ENCODE data around the gene BMP8A.
A peak's percentile ranks its signal among the peaks of the same experiment; 100 is the strongest.
"Not testable (repeated sequence)": the region's sequence is repeated elsewhere in the genome, so short reads cannot be mapped to it uniquely, and the experiment has no call there.

BMP8A gene, protein sequence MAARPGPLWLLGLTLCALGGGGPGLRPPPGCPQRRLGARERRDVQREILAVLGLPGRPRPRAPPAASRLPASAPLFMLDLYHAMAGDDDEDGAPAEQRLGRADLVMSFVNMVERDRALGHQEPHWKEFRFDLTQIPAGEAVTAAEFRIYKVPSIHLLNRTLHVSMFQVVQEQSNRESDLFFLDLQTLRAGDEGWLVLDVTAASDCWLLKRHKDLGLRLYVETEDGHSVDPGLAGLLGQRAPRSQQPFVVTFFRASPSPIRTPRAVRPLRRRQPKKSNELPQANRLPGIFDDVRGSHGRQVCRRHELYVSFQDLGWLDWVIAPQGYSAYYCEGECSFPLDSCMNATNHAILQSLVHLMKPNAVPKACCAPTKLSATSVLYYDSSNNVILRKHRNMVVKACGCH

DNA sequence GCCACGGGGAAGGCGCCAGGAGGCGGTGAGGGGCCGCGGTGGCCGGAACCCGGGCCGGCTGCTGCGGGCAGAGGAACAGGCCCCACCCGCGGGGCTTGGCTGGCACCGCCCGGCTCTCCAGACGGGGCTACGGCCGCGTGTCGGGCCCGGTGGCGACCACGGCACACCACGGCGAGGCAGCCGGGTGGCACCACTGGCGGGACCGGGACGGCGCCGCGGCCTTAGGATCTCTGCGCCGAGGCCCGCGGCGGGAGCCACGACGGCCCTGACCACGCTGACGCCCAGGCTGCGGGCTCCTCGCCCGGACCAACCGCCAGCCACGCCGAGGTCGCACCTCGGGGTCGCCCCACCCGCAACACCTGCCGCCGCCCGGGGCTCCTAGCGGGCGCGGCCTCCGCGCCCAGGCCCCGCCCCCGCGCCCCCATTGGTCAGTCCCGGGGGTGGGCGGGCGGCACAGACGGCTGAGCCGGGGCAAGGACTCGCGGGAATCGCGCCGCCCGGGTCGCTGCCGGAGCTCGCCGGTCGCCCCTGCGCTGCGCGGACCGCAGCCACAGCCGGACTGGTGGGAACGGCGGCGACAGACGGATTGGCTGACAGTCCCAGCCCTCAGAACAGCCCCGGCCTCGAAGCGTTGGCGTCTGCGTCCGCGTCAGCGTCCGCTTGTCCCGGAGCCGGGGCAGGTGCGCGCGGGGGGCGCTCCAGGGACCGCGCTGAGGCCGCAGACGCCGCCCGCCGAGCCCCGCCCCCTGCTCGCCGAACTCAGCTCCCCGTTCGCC is at the start of gene BMP8A:
Gene BMP8A, plus strand, starts transcription at position 491 of the 776 bp plus-strand sequence. CDS start 356 bp downstream, outside the sequence.
- peak; percentile 88 for DNase-seq

DNA sequence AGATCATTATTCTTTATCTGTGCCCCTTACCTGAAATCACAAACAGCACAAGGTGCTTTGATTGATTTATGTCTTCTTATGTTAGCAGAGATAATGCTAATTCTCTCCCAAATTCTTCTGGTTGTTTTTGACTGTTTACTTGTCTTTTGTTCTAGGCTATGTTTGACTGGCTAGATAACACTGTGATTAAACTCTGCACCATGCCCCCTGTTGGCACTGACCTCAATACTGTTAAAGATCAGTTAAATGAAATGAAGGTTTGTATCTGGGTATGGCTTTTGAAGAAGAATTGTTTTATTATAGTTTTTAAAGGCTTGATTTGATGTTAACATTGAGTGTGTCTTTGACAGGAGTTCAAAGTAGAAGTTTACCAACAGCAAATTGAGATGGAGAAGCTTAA is 49.6 kb upstream of the BMP8A start:
- no peak for DNase-seq

DNA sequence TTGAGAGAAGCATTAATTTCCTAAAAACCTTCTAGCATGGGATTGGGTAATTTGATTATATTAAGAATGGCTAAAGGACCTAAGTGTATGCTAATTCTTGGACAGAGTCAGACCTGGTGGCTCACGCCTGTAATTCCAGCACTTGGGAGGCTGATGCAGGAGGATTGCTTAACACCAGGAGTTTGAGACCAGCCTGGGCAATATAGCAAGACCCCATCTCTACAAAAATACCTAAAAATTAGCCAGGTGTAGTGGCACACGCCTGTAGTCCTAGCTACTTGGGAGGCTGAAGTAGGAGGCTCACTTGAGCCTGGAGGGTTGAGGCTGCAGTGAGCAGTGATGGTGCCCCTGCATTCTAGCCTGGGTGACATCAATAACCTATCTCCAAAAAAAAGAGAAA is 45.9 kb upstream of the BMP8A start:
- DNase-seq = no peak

DNA sequence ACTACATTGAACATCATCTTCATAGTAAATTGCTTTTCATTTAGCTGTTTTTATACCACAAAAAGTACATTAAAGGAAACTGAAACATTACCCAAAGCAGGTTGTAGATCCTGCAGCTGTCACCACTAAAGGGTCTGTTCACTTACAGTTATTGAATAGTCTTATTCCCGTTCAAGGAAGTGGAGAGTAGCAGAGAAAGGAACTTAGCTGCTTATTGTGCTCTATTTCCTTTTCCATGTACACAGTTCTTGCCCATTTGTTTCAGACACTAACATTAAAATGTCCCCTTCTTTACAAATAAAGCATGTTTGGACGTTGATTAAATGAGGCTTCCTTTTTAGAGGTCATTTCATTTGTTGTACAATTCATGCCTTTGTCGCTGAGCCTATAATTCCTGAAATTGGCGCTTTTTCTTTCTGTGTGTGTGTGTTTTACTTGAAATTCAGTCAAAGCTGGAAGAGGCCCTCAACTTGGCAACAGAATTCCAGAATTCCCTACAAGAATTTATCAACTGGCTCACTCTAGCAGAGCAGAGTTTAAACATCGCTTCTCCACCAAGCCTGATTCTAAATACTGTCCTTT is 44.4 kb upstream of the BMP8A start:
- no peak for DNase-seq

DNA sequence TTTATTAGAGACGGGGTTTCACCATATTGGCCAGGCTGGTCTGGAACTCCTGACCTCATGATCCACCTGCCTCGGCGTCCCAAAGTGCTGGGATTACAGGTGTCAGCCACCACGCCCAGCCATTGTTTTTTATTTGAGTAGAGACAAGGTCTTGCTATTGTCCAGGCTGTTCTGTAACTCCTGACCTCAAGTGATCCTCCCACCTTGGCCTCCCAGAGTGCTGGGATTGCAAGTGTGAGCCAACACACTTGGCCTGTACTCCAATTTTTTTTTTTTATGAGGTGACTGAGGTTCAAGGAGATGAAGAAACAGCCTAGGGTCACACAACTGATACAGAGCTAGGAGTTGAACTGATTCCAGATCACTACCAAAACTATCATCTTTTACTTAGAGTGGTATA is 41.4 kb upstream of the BMP8A start:
- DNase-seq = not testable (repeated sequence)

DNA sequence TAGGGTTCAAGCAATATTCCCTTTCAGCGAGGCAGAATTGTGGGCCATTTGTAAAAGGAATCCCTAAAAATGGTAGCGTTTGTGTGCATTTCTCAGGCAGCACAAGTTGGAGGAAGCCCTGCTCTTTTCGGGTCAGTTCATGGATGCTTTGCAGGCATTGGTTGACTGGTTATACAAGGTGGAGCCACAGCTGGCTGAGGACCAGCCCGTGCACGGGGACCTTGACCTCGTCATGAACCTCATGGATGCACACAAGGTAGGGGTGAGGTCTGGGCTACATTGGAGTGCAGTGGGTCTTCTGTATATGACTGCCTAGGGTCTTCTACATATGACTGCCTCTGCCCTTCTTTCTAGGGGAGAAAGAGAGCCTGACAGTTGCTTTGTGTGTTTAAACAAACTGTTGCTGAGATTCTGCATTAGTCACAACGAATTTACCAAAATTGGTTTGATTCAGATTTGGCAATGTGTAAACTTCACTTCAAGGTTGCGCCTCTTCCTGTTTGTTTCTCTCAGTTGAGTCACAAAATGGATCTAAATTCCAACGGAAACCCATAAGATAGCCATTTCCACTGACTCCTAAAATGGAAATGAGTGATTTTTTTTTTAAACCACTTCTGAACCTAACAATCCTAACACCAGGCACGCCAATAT is 40.4 kb upstream of the BMP8A start:
- no peak for DNase-seq

DNA sequence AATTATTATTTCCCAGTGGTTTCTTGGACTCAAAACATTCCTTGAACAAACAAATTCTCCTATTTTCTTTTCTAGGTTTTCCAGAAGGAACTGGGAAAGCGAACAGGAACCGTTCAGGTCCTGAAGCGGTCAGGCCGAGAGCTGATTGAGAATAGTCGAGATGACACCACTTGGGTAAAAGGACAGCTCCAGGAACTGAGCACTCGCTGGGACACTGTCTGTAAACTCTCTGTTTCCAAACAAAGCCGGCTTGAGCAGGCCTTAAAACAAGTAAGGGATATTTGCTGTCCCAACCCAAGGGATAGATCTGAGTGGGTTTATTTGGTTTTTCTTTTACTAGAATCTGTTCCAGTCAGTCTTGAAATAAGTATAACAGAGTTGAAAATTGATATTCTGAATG is 39.4 kb upstream of the BMP8A start:
- no peak for DNase-seq

DNA sequence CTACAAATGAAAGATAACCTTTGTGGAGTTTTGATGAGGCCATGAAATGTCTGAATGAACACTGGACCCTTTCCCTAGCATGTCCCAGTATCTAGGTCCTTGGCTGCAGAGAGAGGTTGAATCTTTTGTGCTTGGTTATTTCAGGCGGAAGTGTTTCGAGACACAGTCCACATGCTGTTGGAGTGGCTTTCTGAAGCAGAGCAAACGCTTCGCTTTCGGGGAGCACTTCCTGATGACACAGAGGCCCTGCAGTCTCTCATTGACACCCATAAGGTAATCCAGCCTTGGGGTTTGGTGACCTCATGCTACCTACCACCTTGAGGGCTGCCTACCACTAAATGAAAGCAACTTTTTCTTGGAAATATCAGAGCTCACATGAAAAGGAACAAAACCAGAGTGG is 38.9 kb upstream of the BMP8A start:
- no peak for DNase-seq

DNA sequence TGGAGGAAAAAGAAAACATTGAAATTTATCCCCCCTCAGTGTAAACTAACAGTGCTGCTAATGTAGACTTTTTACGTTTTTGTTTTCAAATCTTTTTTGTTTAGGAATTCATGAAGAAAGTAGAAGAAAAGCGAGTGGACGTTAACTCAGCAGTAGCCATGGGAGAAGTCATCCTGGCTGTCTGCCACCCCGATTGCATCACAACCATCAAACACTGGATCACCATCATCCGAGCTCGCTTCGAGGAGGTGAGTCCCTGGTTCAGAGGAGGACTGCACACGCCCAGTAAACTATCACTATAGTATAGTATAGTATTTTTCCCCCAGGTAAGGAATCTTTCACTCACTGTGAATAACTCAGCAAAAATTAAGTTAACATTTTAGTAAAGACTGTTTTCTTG is 37.8 kb upstream of the BMP8A start:
- no peak for DNase-seq

DNA sequence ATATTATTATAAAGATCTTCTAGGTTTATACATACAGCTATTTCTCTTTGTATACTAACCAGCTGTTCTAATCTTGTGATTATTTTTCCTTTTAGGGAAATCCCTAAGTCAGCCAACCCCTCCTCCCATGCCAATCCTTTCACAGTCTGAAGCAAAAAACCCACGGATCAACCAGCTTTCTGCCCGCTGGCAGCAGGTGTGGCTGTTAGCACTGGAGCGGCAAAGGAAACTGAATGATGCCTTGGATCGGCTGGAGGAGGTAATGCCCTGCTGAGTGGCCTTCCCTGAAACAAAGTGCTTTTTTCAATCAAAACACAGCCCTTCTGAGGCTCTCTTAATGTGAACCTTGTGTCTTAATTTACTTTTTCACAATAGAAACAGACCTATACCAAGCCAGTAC is 32.4 kb upstream of the BMP8A start:
- DNase-seq = no peak

DNA sequence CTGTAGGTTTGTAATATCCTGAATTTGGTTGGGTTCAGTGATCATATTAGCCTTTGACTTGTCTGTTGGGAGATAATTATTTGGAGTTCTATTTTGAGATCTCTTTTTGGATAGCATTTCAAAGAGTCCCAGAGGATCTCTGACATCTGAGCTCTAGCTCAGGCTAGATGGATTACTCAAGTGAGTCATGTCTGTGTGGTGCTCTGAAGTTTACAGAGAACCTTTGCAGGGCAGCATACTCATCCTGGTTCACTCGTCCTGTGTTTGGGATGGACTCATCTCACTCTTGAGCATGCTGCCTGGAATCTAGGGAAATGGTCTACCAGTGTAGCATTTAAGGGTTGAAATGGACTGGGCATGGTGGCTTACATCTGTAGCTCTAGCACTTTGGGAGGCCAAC is 29.4 kb upstream of the BMP8A start:
- DNase-seq = no peak

DNA sequence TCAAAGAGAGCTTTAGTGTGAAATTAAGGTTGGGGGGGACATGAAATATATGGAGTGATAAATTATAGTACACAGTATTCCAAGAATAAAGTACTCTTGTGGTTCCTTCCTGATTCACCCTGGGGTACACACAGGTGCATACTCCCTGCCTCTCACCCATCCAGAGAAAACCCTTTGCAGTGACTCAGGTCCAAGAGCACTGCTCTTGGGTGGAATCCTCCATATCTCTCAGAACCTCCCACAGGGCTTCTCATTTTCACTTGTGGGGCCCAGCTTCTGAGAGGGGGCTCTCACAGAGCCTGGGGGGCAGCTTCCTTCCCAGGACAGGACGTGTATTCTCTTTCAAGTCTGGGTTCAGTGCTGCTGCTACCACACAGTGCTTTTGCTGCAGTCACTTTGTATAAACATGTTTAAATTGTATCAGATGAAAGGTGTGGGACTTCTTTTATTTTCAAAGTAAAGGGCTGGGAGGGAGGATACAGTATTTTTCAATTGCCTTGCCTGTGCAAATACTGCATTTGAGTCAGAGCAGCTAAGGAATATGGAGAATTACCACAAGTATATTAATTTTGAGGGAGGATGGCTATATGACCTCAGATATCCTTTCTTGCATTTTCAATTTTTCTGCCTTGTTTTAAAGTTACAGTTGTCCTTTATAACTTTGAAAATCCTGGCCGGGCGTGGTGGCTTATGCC is 24.9 kb upstream of the BMP8A start:
- DNase-seq = no peak

DNA sequence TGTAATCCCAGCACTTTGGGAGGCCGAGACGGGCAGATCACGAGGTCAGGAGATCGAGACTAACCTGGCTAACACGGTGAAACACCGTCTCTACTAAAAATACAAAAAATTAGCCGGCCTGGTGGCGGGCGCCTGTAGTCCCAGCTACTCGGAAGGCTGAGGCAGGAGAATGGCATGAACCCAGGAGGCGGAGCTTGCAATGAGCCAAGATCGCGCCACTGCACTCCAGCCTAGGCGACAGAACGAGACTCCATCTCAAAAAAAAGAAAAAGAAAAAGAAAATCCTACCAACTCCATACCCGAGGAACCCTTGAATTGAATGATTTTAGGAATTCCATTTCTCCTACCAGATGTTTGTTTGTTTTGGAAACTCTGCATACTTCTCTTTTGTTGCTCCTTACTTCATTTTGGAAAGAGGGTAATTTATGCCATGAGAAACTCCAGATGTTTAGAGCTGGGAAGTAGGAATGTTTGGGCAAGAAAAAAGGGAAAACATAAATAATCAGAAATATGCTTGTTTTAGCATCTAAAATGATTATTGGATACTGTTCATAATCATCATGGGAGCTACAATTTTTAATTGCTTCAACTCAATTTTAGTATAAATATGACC is 24.2 kb upstream of the BMP8A start:
- DNase-seq = not testable (repeated sequence)

DNA sequence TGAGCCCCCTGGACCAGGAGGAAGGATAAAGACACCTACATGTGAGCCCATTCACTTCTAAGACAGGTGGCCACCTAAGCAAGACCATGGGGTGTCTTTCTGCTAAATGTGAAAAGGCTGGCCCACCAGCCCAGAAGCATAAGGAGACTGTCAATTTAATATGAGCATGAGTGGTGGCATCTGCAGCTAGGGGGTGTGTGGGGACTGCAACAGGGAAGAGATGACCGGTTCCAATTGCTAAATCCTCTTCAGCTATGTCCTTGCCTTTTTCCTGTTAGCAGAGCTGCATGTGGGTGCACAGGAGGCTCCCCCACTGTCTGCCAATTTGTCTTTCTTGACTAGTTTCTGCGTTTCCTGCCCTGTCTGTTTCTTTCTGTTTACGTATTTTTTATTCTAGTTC is 22.3 kb upstream of the BMP8A start:
- DNase-seq = no peak

DNA sequence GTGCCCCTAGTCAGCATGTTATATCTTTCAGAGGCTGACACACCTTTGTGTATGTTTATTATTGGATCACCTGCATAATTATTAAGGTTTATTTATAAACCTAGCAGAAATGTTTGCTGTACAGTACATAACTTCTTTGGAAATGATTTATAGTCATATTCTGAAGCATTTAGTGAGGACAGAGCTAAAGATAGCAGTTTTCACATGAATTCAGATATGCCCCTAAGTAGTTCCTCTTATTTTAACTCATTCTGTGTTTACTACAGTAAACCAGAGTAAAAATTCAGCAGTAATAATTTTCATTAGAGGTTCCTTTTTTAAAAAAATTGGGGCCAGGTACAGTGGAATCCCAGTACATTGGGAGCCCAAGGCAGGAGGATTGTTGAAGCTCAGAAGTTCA is 21.4 kb upstream of the BMP8A start:
- DNase-seq = no peak

DNA sequence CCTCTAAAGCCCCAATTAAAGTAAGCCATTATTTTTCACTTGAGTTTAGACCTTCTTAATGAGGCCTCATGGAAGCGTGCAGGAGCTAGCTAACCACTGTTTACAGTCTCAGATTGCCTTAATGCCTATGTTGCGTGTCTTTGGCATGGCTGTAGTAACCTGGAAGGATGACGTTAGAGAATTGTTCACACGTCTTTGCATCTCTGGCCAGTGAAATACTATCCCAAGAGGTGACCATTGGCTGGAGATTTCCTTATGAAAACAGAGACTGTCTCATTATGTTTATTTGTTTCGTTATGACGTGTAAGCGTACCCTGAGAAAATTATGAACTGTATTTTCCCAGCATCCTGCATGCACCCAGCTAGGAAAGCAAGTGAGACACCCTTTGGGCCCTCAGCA is 18.6 kb upstream of the BMP8A start:
- DNase-seq = no peak

DNA sequence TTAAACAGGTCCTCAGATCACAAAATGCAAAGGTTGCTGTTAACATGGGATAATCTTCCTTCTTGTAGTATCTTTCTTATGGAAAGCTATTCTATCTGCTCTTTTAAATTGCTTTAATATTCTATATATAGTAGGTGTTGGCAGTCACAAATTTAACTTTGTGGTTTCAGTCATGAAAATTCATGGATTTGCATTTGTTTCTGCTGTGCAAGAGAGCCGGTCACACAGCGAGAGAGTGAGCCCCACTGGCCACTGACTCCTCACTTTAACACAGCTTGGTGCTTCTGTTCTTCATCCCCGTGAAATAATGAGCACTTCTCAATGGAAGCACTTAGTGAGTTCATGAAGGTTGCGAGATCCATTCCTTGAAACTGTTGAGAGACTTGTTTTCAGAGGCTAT is 18.1 kb upstream of the BMP8A start:
- no peak for DNase-seq

DNA sequence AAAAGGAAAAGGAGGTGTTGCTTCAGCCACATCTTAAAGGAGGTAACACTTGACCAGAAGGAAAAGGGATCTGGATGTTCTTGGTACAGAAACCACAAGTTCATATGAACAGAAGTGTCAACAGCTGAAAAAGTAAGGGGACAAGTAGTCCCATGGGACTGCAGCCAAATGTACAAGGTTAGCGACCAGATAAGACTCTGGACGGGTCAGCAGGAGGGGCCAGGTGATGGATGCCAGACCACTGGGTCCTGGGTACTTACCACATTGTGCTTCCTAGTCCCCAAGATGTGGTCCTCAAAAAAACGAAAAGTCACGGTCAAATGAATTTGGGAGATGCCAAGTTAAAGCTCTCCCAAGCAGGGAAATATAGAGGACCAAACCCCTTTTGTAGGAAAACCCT is 16.6 kb upstream of the BMP8A start:
- DNase-seq = no peak

DNA sequence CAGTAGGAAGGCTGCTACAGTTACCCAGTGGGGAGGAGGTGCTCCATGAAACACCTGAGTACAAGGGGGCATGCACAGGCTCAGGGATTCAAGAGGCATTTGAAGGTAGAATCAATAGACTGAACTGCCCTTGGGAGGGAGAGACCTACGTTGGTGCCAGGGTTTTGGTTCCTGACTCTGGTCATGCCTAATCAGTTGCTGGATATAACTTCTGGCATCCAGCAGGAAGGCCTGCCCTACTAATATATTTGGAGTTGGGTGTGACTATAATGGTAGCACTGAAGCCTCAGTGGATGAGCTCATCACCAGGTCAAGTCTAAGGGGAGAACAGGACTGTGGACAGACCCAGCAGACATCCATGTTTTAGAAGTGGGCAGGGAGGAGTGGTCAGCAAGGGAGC is 15.9 kb upstream of the BMP8A start:
- DNase-seq = not testable (repeated sequence)

DNA sequence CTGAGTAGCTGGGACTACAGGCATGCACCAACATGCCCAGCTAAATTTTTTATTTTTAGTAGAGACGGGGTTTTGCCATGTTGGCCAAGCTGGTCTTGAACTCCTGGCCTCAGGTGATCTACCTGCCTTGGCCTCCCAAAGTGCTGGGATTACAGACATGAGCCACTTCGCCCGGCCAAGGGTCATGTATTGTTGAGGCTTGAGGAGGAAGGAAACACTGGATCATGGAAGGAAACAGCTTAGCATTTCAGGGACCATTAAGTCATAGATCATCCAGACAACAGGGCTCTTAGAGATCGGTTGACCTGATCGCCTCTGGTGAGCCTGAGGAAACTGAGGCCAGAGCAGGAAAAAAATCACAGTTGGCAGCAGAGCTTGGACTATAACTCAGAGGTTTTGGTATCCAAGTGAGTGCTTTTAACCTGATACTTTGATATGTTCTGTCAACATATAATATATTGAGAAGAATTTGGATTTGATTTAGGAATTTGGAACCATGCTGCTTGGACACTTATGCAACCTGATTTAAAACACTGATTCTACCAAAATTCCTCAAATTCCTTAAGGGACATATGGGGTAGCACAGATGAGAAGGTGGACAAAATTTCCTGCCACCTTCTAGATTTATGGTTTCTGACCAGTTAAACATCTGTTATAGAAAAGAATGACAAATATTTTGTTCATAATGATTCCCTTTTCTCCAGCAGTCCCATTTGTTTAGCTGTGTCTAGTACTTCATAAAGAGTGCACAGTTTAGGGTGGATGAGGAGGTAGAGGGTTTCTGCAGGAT is 13.1 kb upstream of the BMP8A start:
- DNase-seq = no peak

DNA sequence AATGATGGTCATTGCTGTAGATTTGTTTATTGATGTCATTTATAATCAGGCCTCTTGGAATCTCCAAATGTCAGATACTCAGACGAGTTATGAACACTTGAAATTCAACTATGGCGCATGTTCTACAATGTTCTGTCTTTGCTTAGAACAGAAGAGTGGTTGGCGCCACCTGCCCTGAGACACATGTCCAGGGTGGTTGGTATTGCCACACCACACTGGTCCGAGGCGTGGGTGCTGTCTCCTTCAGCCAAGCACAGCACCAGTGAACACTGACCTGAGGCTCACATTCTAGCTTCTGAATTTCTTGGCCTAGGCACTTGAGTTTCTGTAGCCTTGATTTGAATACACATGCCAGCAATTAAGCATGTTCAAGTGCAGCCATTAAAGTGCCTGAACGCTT is 10.1 kb upstream of the BMP8A start:
- no peak for DNase-seq

DNA sequence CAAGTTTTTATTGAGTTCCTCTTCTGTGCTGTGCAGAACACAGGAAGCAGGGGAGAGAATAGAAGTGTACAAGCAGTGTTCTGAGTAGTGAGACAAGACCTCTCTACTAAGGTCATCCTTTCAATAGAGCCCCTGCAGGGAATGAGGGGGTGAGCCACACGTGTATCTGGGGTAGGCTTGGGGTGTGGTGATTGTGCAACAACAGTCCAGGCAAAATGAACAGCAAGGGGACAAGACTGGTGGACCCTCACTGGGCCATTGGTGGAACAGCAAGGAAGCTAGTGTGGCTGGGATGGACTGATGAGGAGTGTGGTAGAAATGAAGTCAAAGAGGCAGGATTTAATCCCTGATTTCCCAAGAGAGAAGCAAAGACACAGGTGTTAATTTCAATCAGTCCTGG is 8.2 kb upstream of the BMP8A start:
- no peak for DNase-seq
